HG02885 (cell line): ENCODE data around the gene FAM114A1.
A peak's percentile ranks its signal among the peaks of the same experiment; 100 is the strongest.

Experiments
- ATAC-seq: cut with Tn5 transposase; IDR thresholded peaks from one replicate; pipeline ENCODE4 v1.9.1; 2021; ENCODE audit warnings: mild to moderate bottlenecking; ENCODE audit not compliant: unreplicated experiment, poor library complexity

FAM114A1 gene

GRCh38 chr4:38867478-38868058 lies at the start of gene FAM114A1:
TSS of gene FAM114A1 (plus strand) at chr4:38867806. CDS start at chr4:38878079, 10,273 bp downstream.
- ATAC-seq: peak; percentile 93

GRCh38 chr4:38818441-38818976 lies 49.1 kb upstream of the FAM114A1 start:
- peak; percentile 67 for ATAC-seq

DNA sequence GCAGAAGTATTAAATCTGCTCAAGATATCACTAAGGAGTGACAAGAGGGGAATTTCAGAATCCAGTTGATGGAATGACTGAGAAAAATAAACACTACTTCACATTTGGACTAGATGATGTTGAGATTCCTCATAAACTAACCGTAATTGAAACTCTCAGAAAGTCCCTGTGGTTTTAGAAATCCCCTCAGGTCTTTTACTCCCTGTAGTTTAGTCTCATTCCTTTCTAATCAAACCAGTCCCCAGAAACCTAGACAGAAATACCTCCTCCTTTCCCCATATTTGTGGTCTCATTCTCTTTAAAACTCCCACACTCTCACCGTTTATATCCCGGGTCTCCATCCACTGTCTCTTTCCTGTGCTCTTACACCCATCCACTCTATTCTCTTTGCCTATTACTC lies 48.0 kb upstream of the FAM114A1 start:
- peak; percentile 36 for ATAC-seq

DNA sequence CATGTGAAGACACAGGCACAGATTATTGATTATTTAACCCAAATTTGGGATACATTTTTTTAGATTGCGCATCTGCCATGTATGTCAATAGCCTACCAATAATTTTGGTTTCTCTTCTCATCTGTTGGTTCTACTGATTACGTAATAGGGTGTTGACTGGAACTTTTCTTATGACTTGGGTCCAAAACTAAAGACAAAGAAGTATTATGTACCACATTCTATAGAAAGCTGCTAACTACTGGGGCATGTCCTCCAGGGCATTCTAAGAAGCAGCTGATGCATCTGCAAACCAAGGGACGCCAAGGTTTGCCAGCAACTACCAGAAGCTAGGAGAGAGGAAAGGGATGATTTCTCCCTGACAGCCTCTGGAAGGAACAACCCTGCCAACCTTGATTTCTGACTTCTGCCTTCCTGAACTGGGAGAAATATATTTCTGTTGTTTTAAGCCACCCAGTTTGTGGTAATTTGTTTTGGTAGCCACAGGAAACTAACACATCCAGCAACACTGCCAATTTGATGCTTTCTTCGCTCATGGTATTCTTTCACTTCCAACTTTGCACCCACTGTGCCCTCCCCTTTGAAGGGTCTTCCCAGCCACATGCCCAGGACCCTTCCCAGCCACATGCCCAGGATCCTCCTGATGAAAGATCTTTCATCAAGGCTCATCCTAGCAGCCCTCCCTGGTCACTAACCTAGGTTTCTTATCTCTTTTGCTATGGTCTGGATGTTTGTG lies 47.1 kb upstream of the FAM114A1 start:
- no peak for ATAC-seq

GRCh38 chr4:38821739-38822138 lies 45.9 kb upstream of the FAM114A1 start:
- ATAC-seq: no peak

- ATAC-seq: no peak
Observed at GRCh38 chr4:38822748-38823303, 44.8 kb upstream of the FAM114A1 start.

DNA sequence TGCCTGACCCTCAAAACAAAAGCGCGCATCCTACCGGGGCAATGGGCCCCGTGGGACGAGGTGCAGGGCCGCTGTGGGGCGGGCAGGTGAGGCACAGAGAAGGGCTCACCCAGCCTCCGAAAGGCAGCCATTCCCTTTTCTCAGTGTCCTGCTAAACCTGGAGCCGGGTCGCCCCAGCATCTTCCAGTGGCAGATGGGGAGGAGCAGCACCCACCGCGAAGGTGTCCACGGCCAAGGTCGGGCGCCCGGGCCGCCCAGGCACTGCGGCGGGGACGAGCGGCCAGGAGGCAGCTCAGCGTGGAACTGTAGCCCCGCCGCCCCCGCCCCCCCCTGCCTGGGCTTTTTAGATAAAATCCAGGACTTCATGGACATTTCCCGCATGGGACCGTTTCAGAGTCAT lies 43.8 kb upstream of the FAM114A1 start:
- no peak for ATAC-seq

DNA sequence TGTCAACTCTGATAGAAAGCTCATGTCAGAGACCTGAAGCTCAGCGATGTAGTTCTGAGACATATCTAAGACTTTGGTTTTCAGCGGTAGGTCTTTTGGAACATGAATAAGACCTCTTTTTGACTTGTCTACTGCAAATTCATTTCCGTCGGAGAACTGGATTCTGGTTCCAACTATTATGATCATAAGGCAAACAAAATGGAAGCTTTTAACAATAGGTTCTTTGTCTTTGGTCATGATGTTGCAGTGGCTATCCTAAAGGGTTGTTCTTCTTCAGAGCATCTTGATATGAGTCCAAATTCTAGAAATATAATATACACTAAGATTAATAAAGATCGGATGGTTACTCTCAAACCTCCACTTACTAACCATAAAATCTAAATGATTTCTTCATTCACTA lies 38.4 kb upstream of the FAM114A1 start:
- ATAC-seq: no peak

- ATAC-seq: no peak
Observed at GRCh38 chr4:38831653-38832052, 36.0 kb upstream of the FAM114A1 start.

GRCh38 chr4:38832206-38832605 lies 35.4 kb upstream of the FAM114A1 start:
- ATAC-seq: no peak

DNA sequence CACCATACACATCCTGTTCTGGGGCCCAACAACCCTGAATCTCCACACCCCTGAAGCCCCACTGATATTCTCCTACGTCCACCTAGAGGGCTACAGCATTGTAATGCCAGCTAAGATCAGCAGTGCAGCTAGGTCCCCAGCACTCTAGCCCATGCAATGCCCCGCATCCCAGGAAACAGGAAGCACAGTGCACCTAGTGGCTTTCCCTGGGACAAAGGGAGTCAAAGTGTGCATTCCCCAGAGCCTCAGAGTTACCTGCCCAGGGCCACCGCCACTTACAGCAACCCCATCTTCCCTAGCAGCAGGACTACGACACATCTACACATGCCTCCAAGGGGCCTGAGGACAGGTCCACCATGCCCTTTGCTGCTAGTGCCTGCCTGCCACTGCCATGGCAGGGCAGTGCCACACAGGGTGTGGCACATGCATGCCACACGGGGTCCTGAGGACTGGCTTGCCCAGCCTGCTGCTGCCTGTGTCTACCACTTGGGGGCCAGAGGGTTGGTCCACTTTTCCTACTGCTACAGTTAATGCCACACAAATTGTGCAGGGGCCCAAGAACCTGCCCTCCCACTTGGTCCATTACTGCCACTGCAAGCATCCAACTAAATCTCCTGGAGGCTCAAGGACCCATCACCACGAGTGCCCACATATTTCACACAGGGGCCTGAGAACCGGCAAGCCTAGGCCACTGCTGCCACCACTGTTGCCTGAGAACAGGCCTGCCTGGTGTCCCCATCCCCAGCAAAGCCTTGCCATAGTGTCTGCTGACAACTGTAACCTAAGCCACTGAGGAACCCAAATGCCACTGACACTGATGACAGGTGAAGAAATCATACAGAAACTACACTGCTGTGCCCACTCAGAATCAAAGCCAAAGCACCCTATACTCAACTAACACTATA lies 34.7 kb upstream of the FAM114A1 start:
- no peak for ATAC-seq

DNA sequence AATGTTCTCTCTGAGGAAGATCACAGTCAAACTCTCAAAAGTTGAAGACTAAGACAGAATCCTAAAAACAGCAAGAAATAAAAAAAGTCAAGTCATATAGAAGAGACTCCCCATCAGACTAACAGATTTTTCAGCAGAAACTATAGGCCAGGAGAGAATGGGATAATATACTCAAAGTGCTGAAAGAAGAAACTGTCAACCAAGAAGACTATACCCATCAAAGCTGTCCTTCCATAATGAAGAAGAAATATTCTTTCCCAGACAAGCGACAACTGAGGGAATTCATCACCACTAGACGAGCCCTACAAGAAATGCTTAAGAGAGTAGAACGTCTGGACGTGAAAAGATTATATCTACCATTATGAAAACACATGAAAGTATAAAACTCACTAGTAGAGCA lies 33.0 kb upstream of the FAM114A1 start:
- ATAC-seq: no peak

DNA sequence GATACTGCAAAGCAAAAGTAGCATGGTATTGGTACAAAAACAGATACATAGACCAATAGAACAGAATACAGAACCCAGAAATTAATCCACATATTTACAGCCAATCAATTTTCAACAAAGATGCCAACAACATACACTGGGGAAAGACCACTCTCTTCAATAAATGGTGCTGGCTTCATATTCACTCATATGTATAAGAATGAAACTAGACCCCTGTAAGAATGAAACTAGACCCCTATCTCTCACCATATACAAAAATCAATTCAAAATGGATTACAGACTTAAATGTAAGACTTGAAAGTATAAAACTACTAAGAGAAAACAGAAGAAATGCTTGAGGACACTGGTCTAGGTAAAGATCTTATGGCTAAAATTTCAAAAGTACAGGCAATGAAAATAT lies 30.3 kb upstream of the FAM114A1 start:
- no peak for ATAC-seq

DNA sequence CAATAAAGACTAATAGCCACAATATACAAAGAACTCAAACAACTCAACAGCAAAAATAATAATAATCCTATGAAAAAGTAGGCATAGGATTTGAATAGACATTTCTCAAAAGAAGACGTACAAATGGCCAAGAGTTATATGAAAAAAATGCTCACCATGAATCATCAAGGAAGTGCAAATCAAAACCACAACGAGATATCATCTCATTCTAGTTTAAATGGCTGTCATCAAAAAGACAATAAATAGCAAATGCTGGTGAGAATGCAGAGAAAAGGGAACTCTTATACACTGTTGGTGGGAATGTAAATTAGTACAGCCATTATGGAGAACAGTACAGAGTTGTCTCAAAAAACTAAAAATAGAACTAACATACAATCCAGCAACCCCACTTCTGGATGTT lies 29.8 kb upstream of the FAM114A1 start:
- no peak for ATAC-seq

- ATAC-seq: no peak
Observed at GRCh38 chr4:38842994-38843393, 24.6 kb upstream of the FAM114A1 start.

- ATAC-seq: no peak
Observed at GRCh38 chr4:38846015-38846414, 21.6 kb upstream of the FAM114A1 start.

DNA sequence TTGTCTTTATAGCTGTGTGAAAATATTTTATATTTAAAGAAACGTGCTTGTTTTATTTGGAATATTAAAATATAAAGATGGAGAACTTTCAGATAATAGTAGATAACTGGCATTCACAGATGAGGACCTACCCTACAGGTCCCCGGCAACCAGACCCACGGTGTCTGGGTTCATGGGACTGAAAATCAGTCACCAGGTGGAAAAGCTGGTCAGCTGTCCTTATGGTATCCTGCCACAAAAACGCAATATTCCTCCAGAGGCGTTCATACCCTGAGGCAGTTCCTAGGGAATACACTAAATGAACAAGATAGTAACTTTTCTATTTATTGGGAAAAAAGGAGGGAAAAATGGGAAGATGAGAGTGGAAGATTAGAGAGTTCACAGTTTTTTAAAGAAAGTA lies 12.1 kb upstream of the FAM114A1 start:
- peak; percentile 31 for ATAC-seq

DNA sequence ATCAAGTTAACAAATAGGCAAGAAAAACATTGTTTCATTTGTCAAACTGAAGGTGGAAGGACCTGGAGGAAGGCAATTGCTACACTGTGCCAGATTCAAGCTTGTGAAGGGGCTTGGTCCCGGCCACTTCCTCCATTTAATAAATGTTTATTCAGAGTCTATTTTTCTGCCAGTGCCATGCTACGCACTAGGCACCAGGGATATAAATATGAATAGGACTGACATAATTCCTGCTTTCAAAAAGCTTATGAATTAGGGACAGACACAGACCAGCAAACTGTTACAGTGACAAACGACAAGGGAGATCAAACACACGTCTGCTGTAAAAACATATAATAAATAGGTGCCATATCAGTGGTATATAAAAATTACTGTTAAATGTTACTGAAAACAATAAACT lies 11.6 kb upstream of the FAM114A1 start:
- no peak for ATAC-seq

GRCh38 chr4:38856524-38857337 lies 10.9 kb upstream of the FAM114A1 start, which contains the start of gene TLR6:
TSS of gene TLR6 (minus strand) at chr4:38856817. CDS start at chr4:38829473, 27,344 bp downstream.
- ATAC-seq: peak; percentile 41
